GM21526 (cell line): ENCODE results near the gene TDRD10.
"Not testable (repeated sequence)": the region's sequence is repeated elsewhere in the genome, so short reads cannot be mapped to it uniquely, and the experiment has no call there.

ENCODE experiments used
- ATAC-seq: cut with Tn5 transposase; IDR thresholded peaks from one replicate; pipeline ENCODE4 v1.9.1; 2021; ENCODE audit warnings: moderate library complexity; ENCODE audit not compliant: unreplicated experiment, low FRiP score

TDRD10 gene

GRCh38 chr1:154478639-154479038 lies 23.4 kb upstream of the TDRD10 start:
- no peak for ATAC-seq

GRCh38 chr1:154479764-154480421 lies 22.1 kb upstream of the TDRD10 start:
- ATAC-seq, result no peak

- ATAC-seq, result no peak
Observed at GRCh38 chr1:154481053-154481452, 21.0 kb upstream of the TDRD10 start.

GRCh38 chr1:154483941-154484803 lies 17.8 kb upstream of the TDRD10 start:
- ATAC-seq, result no peak

GRCh38 chr1:154485106-154485505 lies 16.9 kb upstream of the TDRD10 start:
- ATAC-seq, result no peak

- no peak for ATAC-seq
Observed at GRCh38 chr1:154485910-154486496, 16.0 kb upstream of the TDRD10 start.

GRCh38 chr1:154486756-154487155 lies 15.3 kb upstream of the TDRD10 start:
- not testable (repeated sequence) for ATAC-seq

GRCh38 chr1:154488922-154489321 lies 13.1 kb upstream of the TDRD10 start:
- ATAC-seq, result no peak

GRCh38 chr1:154489695-154490274 lies 12.2 kb upstream of the TDRD10 start:
- ATAC-seq, result no peak

GRCh38 chr1:154490317-154490716 lies 11.7 kb upstream of the TDRD10 start:
- no peak for ATAC-seq

GRCh38 chr1:154492115-154492514 lies 9.9 kb upstream of the TDRD10 start:
- ATAC-seq, result no peak

- ATAC-seq, result no peak
Observed at GRCh38 chr1:154493276-154493675, 8.7 kb upstream of the TDRD10 start.

- ATAC-seq, result no peak
Observed at GRCh38 chr1:154495496-154496273, 6.3 kb upstream of the TDRD10 start.

GRCh38 chr1:154496383-154496782 lies 5.6 kb upstream of the TDRD10 start:
- no peak for ATAC-seq

- ATAC-seq, result no peak
Observed at GRCh38 chr1:154497026-154497806, 4.8 kb upstream of the TDRD10 start.

GRCh38 chr1:154499446-154499845 lies 2.6 kb upstream of the TDRD10 start:
- ATAC-seq, result no peak

GRCh38 chr1:154500533-154500932 lies 1.5 kb upstream of the TDRD10 start:
- no peak for ATAC-seq

GRCh38 chr1:154501423-154502065 lies 475 bp upstream of the TDRD10 start:
- ATAC-seq, result no peak

- ATAC-seq, result no peak
Observed at GRCh38 chr1:154502744-154503115, 711 bp downstream of the TDRD10 start.
